GM18502 (cell line): ENCODE measurements around the gene LSM14B.
"Not testable (repeated sequence)": the region's sequence is repeated elsewhere in the genome, so short reads cannot be mapped to it uniquely, and the experiment has no call there.

Experiments
- ATAC-seq: cut with Tn5 transposase; IDR thresholded peaks from one replicate; pipeline ENCODE4 v1.9.1; 2021; ENCODE audit warnings: mild to moderate bottlenecking; ENCODE audit not compliant: unreplicated experiment, poor library complexity

The LSM14B gene

DNA sequence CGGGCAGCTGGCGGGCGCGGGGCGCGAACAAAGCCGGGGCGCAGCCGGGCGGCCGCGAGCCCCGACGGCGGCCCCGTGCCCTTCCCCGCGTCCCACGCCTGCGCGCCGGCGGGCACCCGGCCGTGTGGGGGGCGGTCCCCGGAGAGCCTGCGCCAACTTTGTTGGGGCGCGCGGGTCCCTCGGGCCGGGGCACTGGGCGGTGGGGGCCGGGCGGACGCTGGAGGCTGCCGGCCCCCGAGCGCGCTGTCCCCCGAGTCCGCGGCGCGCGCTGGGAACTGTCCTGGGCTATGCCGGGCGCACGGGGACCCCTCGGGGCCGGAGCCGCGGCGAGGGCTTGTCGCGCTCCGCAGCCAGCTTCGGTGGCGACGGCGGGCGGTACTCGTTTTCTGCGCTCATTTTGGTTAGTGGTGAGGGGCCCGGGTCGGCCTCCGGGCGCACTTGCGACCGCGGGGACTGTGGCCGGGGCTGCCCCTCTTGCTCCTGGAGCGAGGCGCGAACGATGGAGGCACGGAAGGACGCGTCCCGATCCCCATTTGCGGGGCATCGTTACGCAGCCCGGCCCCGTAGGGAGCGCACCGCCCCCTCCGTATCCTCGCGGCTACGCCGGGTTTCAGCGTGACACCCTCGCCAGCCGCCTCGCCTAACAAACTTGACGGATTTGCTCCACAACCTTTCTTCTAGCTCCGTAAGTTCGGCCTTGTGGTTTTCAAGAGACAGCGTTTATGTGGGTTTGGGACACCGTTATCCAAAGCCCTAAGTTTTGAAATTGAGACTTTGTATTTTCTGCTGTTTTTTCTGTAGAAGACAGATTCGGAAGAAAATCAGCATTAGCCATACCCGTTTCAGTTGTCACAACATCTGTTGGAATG lies 21.9 kb downstream of the LSM14B start:
- ATAC-seq: peak; percentile 33

GRCh38 chr20:62145688-62146018 lies 23.4 kb downstream of the LSM14B start:
- ATAC-seq: no peak

DNA sequence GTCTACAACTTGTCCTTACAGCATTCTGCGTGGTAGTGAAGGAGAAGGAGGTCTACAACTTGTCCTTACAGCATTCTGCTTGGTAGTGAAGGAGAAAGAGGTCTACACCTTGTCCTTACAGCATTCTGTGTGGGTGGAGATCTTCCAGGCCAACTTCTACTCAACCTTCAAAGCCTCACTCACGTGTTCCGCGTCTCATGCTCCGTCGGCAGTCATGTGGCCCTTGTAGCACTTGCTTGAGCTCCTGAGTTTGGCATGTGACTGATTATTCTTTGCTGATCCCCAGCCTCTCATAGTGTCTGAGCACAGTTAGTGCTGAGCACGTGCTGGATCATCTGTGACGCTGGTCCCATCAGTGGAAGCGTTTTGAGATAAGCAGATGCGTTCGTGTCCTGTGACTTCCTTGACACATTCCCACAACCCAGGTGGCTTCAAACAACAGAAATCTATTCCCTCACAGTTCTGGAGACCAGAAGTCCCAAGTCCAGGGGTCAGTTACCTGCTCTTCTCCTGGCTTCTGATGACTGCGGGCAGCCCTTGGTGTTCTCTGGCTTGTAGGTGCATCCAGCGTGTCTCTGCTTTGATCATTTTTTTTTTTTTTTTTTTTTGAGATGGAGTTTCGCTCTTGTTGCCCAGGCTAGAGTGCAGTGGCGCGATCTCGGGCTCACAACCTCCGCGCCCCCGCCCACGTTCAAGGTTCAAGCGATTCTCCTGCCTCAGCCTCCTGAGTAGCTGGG lies 23.9 kb downstream of the LSM14B start:
- ATAC-seq: no peak

GRCh38 chr20:62147125-62147524 lies 24.9 kb downstream of the LSM14B start:
- no peak for ATAC-seq

DNA sequence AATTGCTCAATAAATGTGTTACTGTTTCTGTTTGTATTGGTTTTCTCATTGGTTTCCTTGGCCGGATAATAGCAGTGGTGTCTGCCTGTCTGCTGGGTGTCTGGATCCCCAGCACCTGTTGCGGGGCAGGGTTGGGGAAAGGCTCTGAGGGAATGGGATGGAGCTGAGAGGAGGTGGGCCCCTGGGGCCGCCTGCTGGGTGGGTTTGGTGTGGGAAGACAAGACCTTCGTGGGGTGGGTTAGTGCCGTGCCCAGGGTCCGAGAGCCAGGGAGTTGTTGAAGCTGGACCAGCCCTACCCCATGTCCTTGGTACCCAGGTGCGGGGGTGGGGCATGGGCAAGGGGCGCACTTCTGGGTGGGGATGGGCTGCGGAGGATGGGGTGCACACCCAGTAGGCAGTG lies 25.3 kb downstream of the LSM14B start:
- no peak for ATAC-seq

DNA sequence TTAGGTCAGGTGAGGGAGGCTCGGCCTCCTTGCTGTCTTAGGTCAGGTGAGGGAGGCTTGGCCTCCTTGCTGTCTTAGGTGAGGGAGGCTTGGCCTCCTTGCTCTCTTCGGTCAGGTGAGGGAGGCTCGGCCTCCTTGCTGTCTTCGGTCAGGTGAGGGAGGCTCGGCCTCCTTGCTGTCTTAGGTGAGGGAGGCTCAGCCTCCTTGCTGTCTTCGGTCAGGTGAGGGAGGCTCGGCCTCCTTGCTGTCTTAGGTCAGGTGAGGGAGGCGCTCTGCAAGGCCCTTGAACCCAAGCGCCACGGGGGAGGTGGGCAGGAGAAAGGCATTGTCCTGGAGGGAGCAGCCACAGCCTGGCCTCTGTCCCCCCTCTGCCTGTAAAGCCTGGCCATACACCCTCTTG lies 26.1 kb downstream of the LSM14B start:
- ATAC-seq: not testable (repeated sequence)

DNA sequence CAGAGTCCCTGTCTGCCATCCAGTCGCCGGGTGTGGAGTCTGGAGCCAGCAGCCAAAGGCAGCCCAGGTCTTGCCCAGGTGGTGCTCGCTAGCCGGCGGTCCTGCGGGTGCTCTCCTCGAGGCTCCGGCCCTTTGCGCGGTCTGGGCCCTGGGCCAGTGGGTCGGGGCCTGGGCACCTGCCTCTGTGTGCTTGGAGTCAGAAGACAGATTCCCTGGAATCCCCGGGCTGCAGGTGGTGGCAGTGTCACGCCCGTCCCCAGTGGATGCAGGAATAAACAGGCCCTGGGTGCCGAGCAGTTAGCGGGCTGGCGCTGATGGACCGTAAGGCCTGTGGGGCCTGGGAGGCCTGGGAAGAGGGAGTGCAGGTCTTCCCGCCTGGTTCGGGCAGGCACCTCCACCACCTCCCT lies 26.6 kb downstream of the LSM14B start:
- no peak for ATAC-seq

- no peak for ATAC-seq
Observed at GRCh38 chr20:62149532-62150309, 27.4 kb downstream of the LSM14B start.

GRCh38 chr20:62150310-62150575 lies 28.0 kb downstream of the LSM14B start:
- no peak for ATAC-seq

DNA sequence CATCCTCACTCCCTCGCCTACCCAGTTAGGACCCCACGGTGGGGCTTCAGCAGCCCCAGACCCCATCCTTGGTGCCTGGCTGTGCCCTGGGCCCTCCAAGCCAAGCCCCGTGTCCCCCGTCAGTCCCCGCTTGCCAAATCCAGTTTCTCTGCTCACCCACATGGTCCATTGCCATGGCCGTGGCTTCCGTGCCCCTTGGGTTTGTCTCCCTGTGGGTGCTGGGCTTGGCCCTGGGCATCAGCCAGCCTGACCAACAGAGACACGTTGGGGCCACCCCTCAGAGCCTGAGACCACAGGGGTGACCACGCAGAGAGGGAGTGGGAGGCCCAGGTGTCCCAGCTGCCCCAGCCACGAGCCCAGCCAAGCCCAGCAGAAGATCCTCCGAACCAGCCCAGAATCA lies 28.9 kb downstream of the LSM14B start:
- ATAC-seq: no peak

GRCh38 chr20:62151835-62152364 lies 29.6 kb downstream of the LSM14B start:
- no peak for ATAC-seq

DNA sequence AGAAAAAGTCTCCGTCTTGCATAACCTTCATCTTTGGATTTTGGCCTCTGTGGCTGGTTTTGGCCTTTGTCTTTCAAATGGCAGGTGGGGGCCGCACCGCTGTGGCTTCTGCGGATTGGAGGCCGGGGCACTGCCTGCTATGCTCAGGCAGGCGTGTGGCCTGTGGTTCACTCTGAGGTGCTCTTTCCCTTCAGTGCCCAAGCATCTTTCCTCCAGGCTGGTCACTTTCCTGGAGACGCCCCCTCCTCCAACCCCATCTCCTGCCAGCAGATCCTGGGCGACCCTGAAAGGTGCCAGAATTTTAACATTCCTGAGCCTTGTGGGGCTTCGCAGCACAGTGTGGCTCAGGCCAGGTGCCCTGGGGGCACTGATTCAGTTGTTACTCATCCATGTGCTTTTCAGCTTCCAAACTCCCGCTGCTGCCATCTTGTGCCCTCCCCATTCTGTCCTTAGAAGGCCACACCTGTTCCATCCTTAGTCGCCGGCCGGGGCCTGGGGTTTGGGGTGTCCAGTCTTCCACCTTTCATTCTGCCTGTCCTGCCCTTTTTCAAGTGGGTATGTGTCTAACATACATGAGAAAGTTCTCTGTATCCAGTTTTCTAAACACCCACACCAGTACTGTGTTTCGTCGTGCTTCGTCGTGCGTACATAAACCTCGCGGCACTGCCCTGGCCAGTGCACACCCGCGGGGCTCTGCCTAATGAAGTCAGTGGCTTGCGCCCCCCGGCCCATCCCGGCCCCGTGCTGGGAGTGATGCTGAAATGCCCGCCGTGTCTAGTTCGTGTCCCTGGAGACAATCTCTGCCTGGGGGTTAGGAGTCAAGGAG lies 33.4 kb downstream of the LSM14B start:
- no peak for ATAC-seq

DNA sequence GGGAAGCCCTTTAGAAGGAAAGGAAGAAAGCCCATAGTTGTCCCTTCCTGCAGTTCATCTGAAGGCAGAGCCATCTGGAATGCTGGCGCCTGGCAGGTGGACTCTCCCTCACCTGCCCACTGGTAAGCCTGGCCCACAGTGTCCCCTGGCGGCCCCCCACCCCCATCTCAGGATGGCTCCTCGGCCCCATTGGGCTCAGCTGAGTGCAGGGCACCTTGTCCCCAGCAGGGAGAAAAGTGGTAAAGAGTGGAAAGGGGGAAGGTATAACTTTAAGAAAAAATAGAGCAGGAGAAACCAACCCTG lies 33.9 kb downstream of the LSM14B start:
- no peak for ATAC-seq

DNA sequence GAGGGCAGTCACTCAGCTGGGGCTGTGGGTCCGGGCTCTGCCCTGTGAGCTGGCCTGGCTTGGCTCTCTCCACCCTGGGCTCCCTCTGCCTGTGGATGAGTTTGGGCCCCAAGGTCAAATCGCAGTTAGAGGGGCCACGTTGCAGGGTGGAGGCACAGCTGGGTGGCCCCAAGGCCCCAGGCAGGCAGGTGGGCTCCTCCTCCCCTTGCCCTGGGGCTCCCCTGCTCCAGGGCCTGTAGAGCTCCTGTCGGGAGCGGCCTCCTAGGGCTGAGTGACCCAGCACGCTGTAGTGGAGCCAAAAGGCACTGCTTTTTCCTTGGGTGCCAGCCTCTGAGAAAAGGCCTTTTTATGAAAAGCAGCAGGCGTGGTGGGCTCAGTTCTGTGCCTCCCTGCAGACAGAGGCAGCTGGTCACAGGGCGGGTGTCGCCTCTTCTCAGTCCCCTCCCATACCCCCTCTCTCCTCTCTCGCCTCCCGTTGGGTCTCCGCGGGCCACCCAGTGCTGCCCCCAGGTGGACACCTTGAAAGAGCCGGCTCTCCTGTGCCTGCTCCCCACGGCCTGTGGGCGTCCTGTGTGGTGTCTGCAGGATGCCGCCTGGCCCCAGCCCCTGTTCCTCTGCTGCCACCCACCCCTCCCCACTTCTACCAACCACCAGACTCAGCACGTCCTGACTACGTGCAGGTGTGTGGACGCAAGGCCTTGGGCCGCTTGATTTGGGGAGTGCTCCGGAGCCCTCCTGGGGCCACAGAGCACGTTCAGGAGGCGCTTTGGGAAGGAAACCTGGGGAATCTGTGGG lies 34.5 kb downstream of the LSM14B start:
- no peak for ATAC-seq

- ATAC-seq: no peak
Observed at GRCh38 chr20:62157387-62158087, 35.3 kb downstream of the LSM14B start.

- ATAC-seq: no peak
Observed at GRCh38 chr20:62158088-62158400, 35.8 kb downstream of the LSM14B start.

GRCh38 chr20:62158541-62158940 lies 36.3 kb downstream of the LSM14B start:
- ATAC-seq: no peak

DNA sequence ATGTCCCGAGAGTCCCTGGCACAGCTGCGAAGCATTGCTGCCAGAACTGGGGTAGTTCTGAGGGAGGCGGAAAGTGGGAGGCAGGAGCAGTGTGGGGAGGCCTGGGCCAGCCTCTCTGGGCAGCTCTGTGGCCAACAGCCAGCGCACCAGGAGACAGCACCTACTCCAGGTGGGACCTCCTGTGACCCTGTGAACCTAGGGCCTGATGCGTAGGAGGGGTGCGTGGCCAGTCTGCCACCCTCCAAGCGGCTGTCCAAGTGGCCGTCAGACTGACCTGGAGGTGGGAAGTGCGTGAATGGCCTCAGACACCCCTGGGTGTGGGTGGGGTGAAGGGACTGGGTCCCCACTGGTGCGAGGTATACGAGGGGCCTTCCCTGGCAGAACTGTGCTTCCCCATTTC lies 36.8 kb downstream of the LSM14B start:
- ATAC-seq: no peak

DNA sequence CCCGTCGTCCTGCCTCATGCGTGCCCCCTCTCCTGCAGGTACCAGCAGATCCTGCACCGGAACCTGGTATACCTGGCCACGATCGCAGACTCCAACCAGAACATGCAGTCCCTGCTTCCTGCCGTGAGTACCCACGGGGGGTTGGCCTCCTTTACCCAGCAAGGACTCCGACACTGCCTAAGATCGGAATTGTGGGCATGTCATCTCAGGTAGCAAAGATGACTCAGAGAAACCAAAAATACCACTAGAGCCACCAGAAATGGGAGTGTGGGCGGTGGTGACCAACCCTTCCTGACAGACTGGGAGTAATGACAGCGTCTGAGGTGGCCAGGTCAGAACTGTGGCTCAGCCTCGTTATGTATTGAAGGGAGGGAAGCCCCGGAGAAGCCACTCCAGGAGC lies 37.6 kb downstream of the LSM14B start:
- ATAC-seq: no peak
